Neuronal stem cell (in vitro differentiated cells): ENCODE results near the gene TMEM61.
"Not testable (repeated sequence)": the region's sequence is repeated elsewhere in the genome, so short reads cannot be mapped to it uniquely, and the experiment has no call there.

ENCODE experiments used
- DNase-seq: peaks from one replicate; pipeline ENCODE4 v3.0.0-alpha.2; 2013; ENCODE audit warnings: low spot score
- H2AFZ ChIP-seq: one replicate; pipeline ENCODE4 v1.6.1; 2013; ENCODE audit warnings: mild to moderate bottlenecking, low read length, inconsistent platforms
- H2AK5ac ChIP-seq: 2 replicates; pipeline ENCODE4 v1.6.1; 2013; ENCODE audit warnings: low read depth, mild to moderate bottlenecking, inconsistent platforms, low read length, moderate library complexity, mixed read lengths
- H2BK120ac ChIP-seq: 2 replicates; pipeline ENCODE4 v1.6.1; 2013; ENCODE audit warnings: low read depth, mild to moderate bottlenecking, inconsistent platforms, low read length, moderate library complexity, mixed read lengths
- H2BK12ac ChIP-seq: one replicate; pipeline ENCODE4 v1.6.1; 2013; ENCODE audit warnings: low read length, inconsistent platforms
- H2BK15ac ChIP-seq: 2 replicates; pipeline ENCODE4 v1.6.1; 2013; ENCODE audit warnings: mild to moderate bottlenecking, low read length, inconsistent platforms, mixed read lengths
- H2BK5ac ChIP-seq: one replicate; pipeline ENCODE4 v1.6.1; 2013; ENCODE audit warnings: inconsistent platforms, mild to moderate bottlenecking, low read length, moderate library complexity
- H3K14ac ChIP-seq: one replicate; pipeline ENCODE4 v1.6.1; 2013; ENCODE audit warnings: low read length, inconsistent platforms
- H3K18ac ChIP-seq: 2 replicates; pipeline ENCODE4 v1.6.1; 2013; ENCODE audit warnings: low read length, inconsistent platforms
- H3K23ac ChIP-seq: 2 replicates; pipeline ENCODE4 v1.6.1; 2013; ENCODE audit warnings: low read depth, mild to moderate bottlenecking, mixed read lengths, low read length, inconsistent platforms; ENCODE audit not compliant: poor library complexity
- H3K27ac ChIP-seq: replicated peaks from 3 replicates; pipeline ENCODE4 v1.5.1; 2013; ENCODE audit warnings: low read length, inconsistent platforms
- H3K27me3 ChIP-seq, 3 experiments: 2 replicates each; pipeline ENCODE4 v1.6.1; 2013; ENCODE audit warnings: low read length in 3 of 3, mild to moderate bottlenecking in 2 of 3, inconsistent platforms in 1 of 3, low read depth in 1 of 3, mixed read lengths in 1 of 3, moderate library complexity in 1 of 3; ENCODE audit not compliant: control insufficient read depth in 3 of 3, insufficient read depth in 3 of 3
- H3K36me3 ChIP-seq, 2 donors: replicated peaks in 1 of 2; 2 replicates each; pipeline ENCODE4 v1.6.1; 2013; ENCODE audit warnings: low read length in 2 of 2; ENCODE audit not compliant: control insufficient read depth in 2 of 2, insufficient read depth in 2 of 2
- H3K4ac ChIP-seq: 2 replicates; pipeline ENCODE4 v1.6.1; 2013; ENCODE audit warnings: inconsistent platforms, mild to moderate bottlenecking, low read length, moderate library complexity
- H3K4me1 ChIP-seq, 2 donors: 1 replicate in 1 of 2; 2 replicates in 1 of 2; pipeline ENCODE4 v1.6.1; 2013; ENCODE audit warnings: low read length in 2 of 2, low read depth in 1 of 2; ENCODE audit not compliant: control insufficient read depth in 2 of 2, insufficient read depth in 1 of 2
- H3K4me2 ChIP-seq: one replicate; pipeline ENCODE4 v1.6.1; 2013; ENCODE audit warnings: mild to moderate bottlenecking, low read length, inconsistent platforms; ENCODE audit not compliant: insufficient read depth, poor library complexity, severe bottlenecking
- H3K4me3 ChIP-seq, 2 donors: 2 replicates each; pipeline ENCODE4 v1.5.1; 2013; ENCODE audit warnings: low read length in 2 of 2, mild to moderate bottlenecking in 2 of 2, inconsistent platforms in 1 of 2, moderate library complexity in 1 of 2
- H3K79me1 ChIP-seq: one replicate; pipeline ENCODE4 v1.6.1; 2013; ENCODE audit warnings: low read depth, mild to moderate bottlenecking, inconsistent platforms, low read length, moderate library complexity
- H3K9ac ChIP-seq: one replicate; pipeline ENCODE4 v1.6.1; 2013; ENCODE audit warnings: mild to moderate bottlenecking, low read depth, low read length, inconsistent platforms; ENCODE audit not compliant: poor library complexity
- H3K9me3 ChIP-seq, 2 donors: replicated peaks in 1 of 2; 2 replicates each; pipeline versions ENCODE3 to v1.6.1; 2013; ENCODE audit warnings: low read length in 2 of 2, mild to moderate bottlenecking in 2 of 2, inconsistent platforms in 1 of 2, low read depth in 1 of 2, mixed read lengths in 1 of 2, moderate library complexity in 1 of 2; ENCODE audit not compliant: control insufficient read depth in 2 of 2, insufficient read depth in 1 of 2
- H4K8ac ChIP-seq: one replicate; pipeline ENCODE4 v1.6.1; 2013; ENCODE audit warnings: low read depth, mild to moderate bottlenecking, inconsistent platforms, low read length, moderate library complexity
- H4K91ac ChIP-seq: one replicate; pipeline ENCODE4 v1.6.1; 2013; ENCODE audit warnings: low read length, low read depth, mild to moderate bottlenecking, inconsistent platforms; ENCODE audit not compliant: poor library complexity
- WGBS, 2 donors: extraction: QIAGEN DNeasy Blood & Tissue Kit; methylation state at CpG; one replicate each; pipeline ENCODE4 v1.1.7; 2013; ENCODE audit warnings: missing lambda C conversion rate in 2 of 2, mixed read lengths in 1 of 2; ENCODE audit not compliant: insufficient read length in 2 of 2, insufficient replicate concordance in 1 of 2; ENCODE audit errors: extremely low coverage in 2 of 2; 5-methylcytosine and 5-hydroxymethylcytosine counted together

TMEM61 gene

DNA sequence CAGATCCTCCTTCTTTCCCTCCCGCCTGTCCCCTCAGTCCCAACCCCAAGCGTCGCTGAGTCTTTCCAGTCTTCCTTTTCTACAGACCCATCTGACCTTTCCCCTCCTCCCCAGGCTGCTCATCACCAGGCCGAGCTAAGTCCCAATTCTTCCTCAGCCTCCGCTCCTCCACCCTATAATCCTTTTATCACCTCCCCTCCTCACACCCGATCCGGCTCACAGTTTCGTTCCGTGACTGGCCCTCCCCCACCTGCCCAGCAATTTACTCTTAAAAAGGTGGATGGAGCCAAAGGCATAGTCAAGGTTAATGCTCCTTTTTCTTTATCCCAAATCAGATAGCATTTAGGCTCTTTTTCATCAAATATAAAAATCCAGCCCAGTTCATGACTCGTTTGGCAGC, 43.7 kb downstream of the TMEM61 start:
- H3K23ac ChIP-seq, H2BK12ac ChIP-seq, H4K8ac ChIP-seq, H2BK15ac ChIP-seq, H3K4me3 ChIP-seq, H3K4me1 ChIP-seq, H2AFZ ChIP-seq, H2BK5ac ChIP-seq, H3K4me2 ChIP-seq, H2AK5ac ChIP-seq, H3K14ac ChIP-seq, DNase-seq, H3K36me3 ChIP-seq, H2BK120ac ChIP-seq, H4K91ac ChIP-seq, H3K9ac ChIP-seq, H3K18ac ChIP-seq, H3K9me3 ChIP-seq, H3K27ac ChIP-seq, H3K4ac ChIP-seq, H3K27me3 ChIP-seq, H3K79me1 ChIP-seq: not testable (repeated sequence)
- WGBS, 2 donors = no CpG with 5 or more reads among the region's 10 CpGs

- no CpG with 5 or more reads among the region's 3 CpGs for WGBS, 2 donors
- not testable (repeated sequence) for H3K9me3 ChIP-seq
These were observed 46.3 kb downstream of the TMEM61 start for GRCh38 chr1:55026682-55027081.

GRCh38 chr1:55031098-55031497, 50.7 kb downstream of the TMEM61 start:
- H3K9ac ChIP-seq, H3K4me1 ChIP-seq, H4K8ac ChIP-seq, H2BK15ac ChIP-seq, H3K23ac ChIP-seq, H2AK5ac ChIP-seq, DNase-seq, H3K79me1 ChIP-seq, H3K36me3 ChIP-seq, H2BK5ac ChIP-seq, H3K9me3 ChIP-seq, H3K4ac ChIP-seq, H3K14ac ChIP-seq, H2AFZ ChIP-seq, H4K91ac ChIP-seq, H2BK12ac ChIP-seq, H2BK120ac ChIP-seq, H3K4me2 ChIP-seq, H3K18ac ChIP-seq, H3K27ac ChIP-seq, H3K4me3 ChIP-seq: not testable (repeated sequence)
- no CpG with 5 or more reads among the region's 5 CpGs for WGBS, 2 donors
- H3K27me3 ChIP-seq = peaks cover 0 to 31% (median 0%) of the 10 kb centered on the region in 3 experiments

More at GRCh38 chr1:55026682-55027081, 46.3 kb downstream of the TMEM61 start:
- H2BK12ac ChIP-seq, H3K36me3 ChIP-seq, H3K27ac ChIP-seq, H2AK5ac ChIP-seq, H3K27me3 ChIP-seq, H3K9ac ChIP-seq, H3K14ac ChIP-seq, H3K4me1 ChIP-seq, H3K4me2 ChIP-seq, H3K4me3 ChIP-seq, H3K23ac ChIP-seq, H3K18ac ChIP-seq, H2BK15ac ChIP-seq, H4K91ac ChIP-seq, H3K4ac ChIP-seq, H2AFZ ChIP-seq, DNase-seq, H3K79me1 ChIP-seq, H4K8ac ChIP-seq, H2BK5ac ChIP-seq, H2BK120ac ChIP-seq: not testable (repeated sequence)

DNA sequence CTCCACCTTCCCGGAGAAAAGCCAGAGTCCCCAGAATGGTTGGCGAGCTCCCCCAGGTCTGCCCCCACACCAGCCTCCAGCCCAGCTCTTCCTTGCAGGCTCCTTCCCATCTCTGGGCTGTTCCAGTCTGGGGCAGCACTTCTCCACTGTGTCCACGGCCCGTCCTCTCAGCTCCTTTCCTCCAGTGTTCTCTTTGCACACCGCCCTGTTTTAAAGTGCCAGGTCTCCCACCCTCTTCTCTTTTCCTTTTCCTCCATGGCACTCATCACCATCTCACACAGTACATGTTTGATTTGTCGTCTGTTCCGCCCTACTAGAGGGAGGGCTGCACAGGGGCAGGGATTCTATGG, 52.8 kb downstream of the TMEM61 start:
- Histone ChIP-seq H3K4me1 (peaks cover 0 to 6% of the 10 kb centered on the region in 2 donors), H2AFZ (no peak overlapping the region), H3K4me3 (no peak overlapping the region), H4K91ac (no peak overlapping the region), H3K18ac (peak overlapping the region; percentile 79), H3K4me2 (no peak overlapping the region), H2BK15ac (no peak overlapping the region), H3K27ac (peak overlapping the region; percentile 77), H3K9ac (no peak overlapping the region), H3K4ac (no peak overlapping the region), H3K23ac (no peak overlapping the region), H4K8ac (no peak overlapping the region), H3K36me3 (no peaks in the 10 kb centered on the region), H2BK120ac (no peak overlapping the region), H3K79me1 (no peaks in the 10 kb centered on the region), H3K9me3 (peaks cover 0 to 3% of the 10 kb centered on the region in 2 donors), H2BK12ac (no peak overlapping the region), H2AK5ac (no peak overlapping the region), H3K27me3 (peaks cover 0 to 52% (median 3%) of the 10 kb centered on the region in 3 experiments), H3K14ac (no peak overlapping the region), H2BK5ac (no peak overlapping the region)
- DNase-seq = no peak
- WGBS, 2 donors = no CpG with 5 or more reads among the region's 7 CpGs
